Measurements from ENCODE around the gene TBR1. TPM values are rescaled to one million over a fixed set of nuclear protein-coding genes. Genes with fewer than 3 reads are reported as not detected.

TBR1 gene

GRCh38 chr2:161448431-161448830, 32.3 kb downstream of the TBR1 start:
- no peak for DNase-seq
- H3K79me1 ChIP-seq (ENCODE audit: low read length), result no peaks in the 10 kb centered on the region
- H4K5ac ChIP-seq (ENCODE audit: low read length), result no peak overlapping the region
- no peak overlapping the region for H3K56ac ChIP-seq (ENCODE audit: low read length)
- no peak overlapping the region for H4K8ac ChIP-seq (ENCODE audit: low read depth, low read length)
- no peaks in the 10 kb centered on the region for H3K4me1 ChIP-seq (ENCODE audit: control insufficient read depth, low read depth, low read length)
- H3K79me2 ChIP-seq (ENCODE audit: control insufficient read depth, insufficient read depth, low read length), result no peaks in the 10 kb centered on the region
- no peak overlapping the region for H3K27ac ChIP-seq (ENCODE audit: low read depth, low read length)
- H2BK15ac ChIP-seq (replicated peaks; ENCODE audit: low read depth), result no peak overlapping the region
- no peaks in the 10 kb centered on the region for H3K27me3 ChIP-seq (ENCODE audit: insufficient read depth, low read length, poor library complexity)
- H3K23ac ChIP-seq (ENCODE audit: low read length), result no peak overlapping the region
- H3K9ac ChIP-seq (ENCODE audit: low read length), result no peak overlapping the region
- H3K18ac ChIP-seq (ENCODE audit: low read length), result no peak overlapping the region
- no peak overlapping the region for H3K4me2 ChIP-seq (ENCODE audit: low read length)
- no peaks in the 10 kb centered on the region for H3K36me3 ChIP-seq (ENCODE audit: control insufficient read depth, insufficient read depth, low read length)
- no peak overlapping the region for H2AK5ac ChIP-seq (ENCODE audit: low read length)
- no peak overlapping the region for H2BK5ac ChIP-seq (ENCODE audit: low read length)
- H3K4me3 ChIP-seq (ENCODE audit: low read length), result no peak overlapping the region
- H2BK120ac ChIP-seq (ENCODE audit: low read depth, low read length), result no peak overlapping the region
- no peak overlapping the region for H3K4ac ChIP-seq (ENCODE audit: low read depth, low read length)

DNA sequence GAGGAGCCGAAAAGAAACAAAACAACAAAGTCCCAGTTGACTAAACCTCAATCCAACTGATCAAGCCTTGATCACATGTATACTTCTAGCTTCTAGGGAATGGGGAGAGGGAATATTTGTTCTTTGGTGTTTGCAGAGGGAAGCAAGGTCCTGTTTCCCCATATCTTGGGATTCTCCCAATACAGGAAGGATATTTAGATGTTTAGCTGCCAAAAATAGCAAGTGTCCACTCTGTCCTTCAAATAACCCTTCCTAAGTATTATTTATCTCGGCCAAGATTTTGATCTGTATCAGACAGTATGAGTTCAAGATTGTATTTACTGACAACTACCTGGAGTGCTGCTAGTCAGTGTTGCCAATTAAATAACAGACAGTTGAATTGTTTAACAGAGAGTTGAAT, 55.5 kb downstream of the TBR1 start:
- DNase-seq, result no peak
- no peak overlapping the region for H3K9ac ChIP-seq (ENCODE audit: low read length)
- no peaks in the 10 kb centered on the region for H3K79me2 ChIP-seq (ENCODE audit: control insufficient read depth, insufficient read depth, low read length)
- H3K27me3 ChIP-seq (ENCODE audit: insufficient read depth, low read length, poor library complexity), result no peaks in the 10 kb centered on the region
- H4K8ac ChIP-seq (ENCODE audit: low read depth, low read length), result no peak overlapping the region
- no peak overlapping the region for H3K56ac ChIP-seq (ENCODE audit: low read length)
- no peak overlapping the region for H2BK120ac ChIP-seq (ENCODE audit: low read depth, low read length)
- H3K18ac ChIP-seq (ENCODE audit: low read length), result no peak overlapping the region
- WGBS (ENCODE audit: extremely low coverage, insufficient coverage, low lambda C conversion rate), result no CpG with 5 or more reads among the region's 2 CpGs
- no peak overlapping the region for H2BK5ac ChIP-seq (ENCODE audit: low read length)
- H3K4me1 ChIP-seq (ENCODE audit: control insufficient read depth, low read depth, low read length), result no peaks in the 10 kb centered on the region
- no peak overlapping the region for H3K4me2 ChIP-seq (ENCODE audit: low read length)
- no peak overlapping the region for H2AK5ac ChIP-seq (ENCODE audit: low read length)
- H2BK15ac ChIP-seq (replicated peaks; ENCODE audit: low read depth), result no peak overlapping the region
- H3K36me3 ChIP-seq (ENCODE audit: control insufficient read depth, insufficient read depth, low read length), result no peaks in the 10 kb centered on the region
- H3K27ac ChIP-seq (ENCODE audit: low read depth, low read length), result no peak overlapping the region
- H3K23ac ChIP-seq (ENCODE audit: low read length), result no peak overlapping the region
- H4K5ac ChIP-seq (ENCODE audit: low read length), result no peak overlapping the region
- no peak overlapping the region for H3K4me3 ChIP-seq (ENCODE audit: low read length)
- H3K4ac ChIP-seq (ENCODE audit: low read depth, low read length), result no peak overlapping the region
- no peaks in the 10 kb centered on the region for H3K79me1 ChIP-seq (ENCODE audit: low read length)

DNA sequence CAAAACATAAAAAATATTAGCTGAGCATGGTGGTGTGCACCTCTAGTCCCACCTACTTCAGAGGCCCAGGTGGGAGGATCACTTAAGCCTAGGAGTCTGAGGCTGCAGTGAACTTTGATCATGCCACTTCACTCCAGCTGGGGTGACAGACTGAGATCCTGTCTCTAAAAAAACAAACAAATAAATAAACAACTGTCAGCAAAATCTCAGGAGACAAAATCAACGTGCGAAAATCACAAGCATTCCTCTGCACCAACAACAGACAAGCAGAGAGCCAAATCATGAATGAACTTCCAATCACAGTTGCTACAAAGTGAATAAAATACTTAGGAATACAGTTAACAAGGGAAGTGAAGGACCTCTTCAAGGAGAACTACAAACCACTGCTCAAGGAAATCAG, 58.8 kb downstream of the TBR1 start:
- no peak overlapping the region for H3K9ac ChIP-seq (ENCODE audit: low read length)
- no peaks in the 10 kb centered on the region for H3K27me3 ChIP-seq (ENCODE audit: insufficient read depth, low read length, poor library complexity)
- no peak overlapping the region for H3K4ac ChIP-seq (ENCODE audit: low read depth, low read length)
- H4K5ac ChIP-seq (ENCODE audit: low read length), result no peak overlapping the region
- no peak overlapping the region for H3K4me3 ChIP-seq (ENCODE audit: low read length)
- no peaks in the 10 kb centered on the region for H3K79me2 ChIP-seq (ENCODE audit: control insufficient read depth, insufficient read depth, low read length)
- no peaks in the 10 kb centered on the region for H3K4me1 ChIP-seq (ENCODE audit: control insufficient read depth, low read depth, low read length)
- H2BK5ac ChIP-seq (ENCODE audit: low read length), result no peak overlapping the region
- H2AK5ac ChIP-seq (ENCODE audit: low read length), result no peak overlapping the region
- H3K36me3 ChIP-seq (ENCODE audit: control insufficient read depth, insufficient read depth, low read length), result no peaks in the 10 kb centered on the region
- no peak overlapping the region for H4K8ac ChIP-seq (ENCODE audit: low read depth, low read length)
- H3K18ac ChIP-seq (ENCODE audit: low read length), result no peak overlapping the region
- no peak overlapping the region for H2BK15ac ChIP-seq (replicated peaks; ENCODE audit: low read depth)
- no peak for DNase-seq
- H3K23ac ChIP-seq (ENCODE audit: low read length), result no peak overlapping the region
- no peaks in the 10 kb centered on the region for H3K79me1 ChIP-seq (ENCODE audit: low read length)
- H3K56ac ChIP-seq (ENCODE audit: low read length), result no peak overlapping the region
- H2BK120ac ChIP-seq (ENCODE audit: low read depth, low read length), result no peak overlapping the region
- no CpG with 5 or more reads among the region's 2 CpGs for WGBS (ENCODE audit: extremely low coverage, insufficient coverage, low lambda C conversion rate)
- no peak overlapping the region for H3K27ac ChIP-seq (ENCODE audit: low read depth, low read length)
- H3K4me2 ChIP-seq (ENCODE audit: low read length), result no peak overlapping the region

Small RNA genes lying within 50 kb of the gene (small RNA-seq; reads per million reads assigned to genes)
- not detected for gene RNA5SP108 (ENCODE audit: insufficient read depth)

All from mesendoderm (in vitro differentiated cells).